HL-60 (cell line): ENCODE measurements around the gene ZNF318.

Experiments
- CTCF ChIP-seq: IDR thresholded peaks from one replicate; pipeline ENCODE4 v1.5.1; 2011; ENCODE audit warnings: low read length, control low read depth, inconsistent platforms; ENCODE audit not compliant: insufficient read depth
- GABPA ChIP-seq: IDR thresholded peaks from 2 replicates; pipeline ENCODE4 v1.6.1; 2012; ENCODE audit warnings: low read depth
- POLR2AphosphoS5 ChIP-seq: IDR thresholded peaks from 2 replicates; pipeline ENCODE4 v1.6.1; 2012; ENCODE audit warnings: low read depth
- TF ChIP-seq, protein P1 (sequence below): IDR thresholded peaks from 2 replicates; pipeline ENCODE4 v1.6.1; 2012; ENCODE audit warnings: low read depth; ENCODE audit not compliant: insufficient replicate concordance

DNA sequence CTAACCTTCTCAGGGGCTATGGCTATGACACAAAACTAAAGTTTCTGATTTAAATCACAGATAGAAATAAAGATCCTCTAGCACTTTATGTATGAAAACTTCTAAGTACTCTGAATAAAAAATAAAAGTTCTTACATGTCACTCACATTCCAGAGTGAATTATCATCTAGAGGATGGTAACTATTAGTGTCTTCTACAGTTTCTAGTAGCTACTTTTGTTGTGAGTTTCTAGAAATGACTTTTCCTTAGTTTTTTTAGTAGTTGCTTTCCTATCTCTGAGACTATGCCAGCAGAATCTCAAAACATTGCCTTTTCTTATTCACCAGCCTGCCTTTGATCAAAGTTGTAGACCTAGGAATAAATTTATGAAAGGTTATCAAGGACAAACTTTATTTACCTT is 10.1 kb downstream of the ZNF318 start:
- TF ChIP-seq CTCF (no peak), GABPA (no peak), POLR2AphosphoS5 (no peak)
- TF ChIP-seq, protein P1, sequence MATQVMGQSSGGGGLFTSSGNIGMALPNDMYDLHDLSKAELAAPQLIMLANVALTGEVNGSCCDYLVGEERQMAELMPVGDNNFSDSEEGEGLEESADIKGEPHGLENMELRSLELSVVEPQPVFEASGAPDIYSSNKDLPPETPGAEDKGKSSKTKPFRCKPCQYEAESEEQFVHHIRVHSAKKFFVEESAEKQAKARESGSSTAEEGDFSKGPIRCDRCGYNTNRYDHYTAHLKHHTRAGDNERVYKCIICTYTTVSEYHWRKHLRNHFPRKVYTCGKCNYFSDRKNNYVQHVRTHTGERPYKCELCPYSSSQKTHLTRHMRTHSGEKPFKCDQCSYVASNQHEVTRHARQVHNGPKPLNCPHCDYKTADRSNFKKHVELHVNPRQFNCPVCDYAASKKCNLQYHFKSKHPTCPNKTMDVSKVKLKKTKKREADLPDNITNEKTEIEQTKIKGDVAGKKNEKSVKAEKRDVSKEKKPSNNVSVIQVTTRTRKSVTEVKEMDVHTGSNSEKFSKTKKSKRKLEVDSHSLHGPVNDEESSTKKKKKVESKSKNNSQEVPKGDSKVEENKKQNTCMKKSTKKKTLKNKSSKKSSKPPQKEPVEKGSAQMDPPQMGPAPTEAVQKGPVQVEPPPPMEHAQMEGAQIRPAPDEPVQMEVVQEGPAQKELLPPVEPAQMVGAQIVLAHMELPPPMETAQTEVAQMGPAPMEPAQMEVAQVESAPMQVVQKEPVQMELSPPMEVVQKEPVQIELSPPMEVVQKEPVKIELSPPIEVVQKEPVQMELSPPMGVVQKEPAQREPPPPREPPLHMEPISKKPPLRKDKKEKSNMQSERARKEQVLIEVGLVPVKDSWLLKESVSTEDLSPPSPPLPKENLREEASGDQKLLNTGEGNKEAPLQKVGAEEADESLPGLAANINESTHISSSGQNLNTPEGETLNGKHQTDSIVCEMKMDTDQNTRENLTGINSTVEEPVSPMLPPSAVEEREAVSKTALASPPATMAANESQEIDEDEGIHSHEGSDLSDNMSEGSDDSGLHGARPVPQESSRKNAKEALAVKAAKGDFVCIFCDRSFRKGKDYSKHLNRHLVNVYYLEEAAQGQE = no peak
